GM19043 (cell line): ENCODE results near the gene POLR3B.
"Not testable (repeated sequence)": the region's sequence is repeated elsewhere in the genome, so short reads cannot be mapped to it uniquely, and the experiment has no call there.

Experiments
- ATAC-seq: cut with Tn5 transposase; IDR thresholded peaks from one replicate; pipeline ENCODE4 v1.9.1; 2021; ENCODE audit warnings: low read depth; ENCODE audit not compliant: unreplicated experiment

Gene POLR3B

DNA sequence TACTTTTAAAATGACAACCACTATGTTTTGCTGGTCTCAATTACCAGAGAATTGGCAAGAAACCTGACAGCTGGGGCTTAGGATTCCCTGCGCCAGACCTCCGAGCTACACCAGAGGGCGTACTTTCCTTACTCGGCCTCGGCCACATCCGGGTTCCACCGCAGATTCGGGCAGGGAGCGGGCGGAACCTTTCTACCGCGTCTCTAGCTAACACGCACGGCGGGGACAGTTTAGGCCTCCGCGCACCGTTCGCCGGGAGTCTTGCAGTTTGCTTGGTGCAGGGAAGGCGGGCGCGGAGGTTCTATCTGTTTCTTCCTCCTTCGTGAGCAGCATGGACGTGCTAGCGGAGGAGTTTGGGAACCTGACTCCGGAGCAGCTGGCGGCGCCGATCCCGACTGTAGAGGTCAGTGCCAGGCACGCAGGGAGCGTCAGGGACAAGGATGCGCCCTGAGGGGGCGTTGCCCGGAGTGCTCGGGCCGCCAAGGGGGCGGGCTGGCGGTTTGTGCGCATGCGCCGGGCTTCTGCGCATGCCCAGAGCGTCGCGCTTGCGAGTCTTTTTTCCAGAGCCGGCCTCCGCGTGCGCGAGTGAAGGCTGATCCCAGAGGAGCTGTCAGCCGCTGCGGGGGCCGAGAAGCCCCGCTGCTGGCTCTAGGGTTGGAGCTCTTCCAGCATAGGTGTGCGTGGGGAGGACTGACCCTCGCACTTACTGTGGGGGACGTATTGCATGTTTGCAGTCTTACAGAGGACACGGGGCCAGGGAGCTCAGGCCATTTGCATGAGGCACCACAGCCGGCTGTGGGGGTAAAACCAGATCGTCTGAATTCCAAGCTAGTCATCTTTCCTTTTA lies at the start of gene POLR3B:
TSS of gene POLR3B (plus strand) at position 200 of the 847 bp plus-strand sequence. CDS start at position 332, 132 bp downstream.
- peak; percentile 91 for ATAC-seq

GRCh38 chr12:106308121-106308520 lies 49.4 kb upstream of the POLR3B start:
- no peak for ATAC-seq

GRCh38 chr12:106308611-106309010 lies 48.9 kb upstream of the POLR3B start:
- no peak for ATAC-seq

- ATAC-seq: no peak
These were observed 47.7 kb upstream of the POLR3B start for GRCh38 chr12:106309671-106310505.

DNA sequence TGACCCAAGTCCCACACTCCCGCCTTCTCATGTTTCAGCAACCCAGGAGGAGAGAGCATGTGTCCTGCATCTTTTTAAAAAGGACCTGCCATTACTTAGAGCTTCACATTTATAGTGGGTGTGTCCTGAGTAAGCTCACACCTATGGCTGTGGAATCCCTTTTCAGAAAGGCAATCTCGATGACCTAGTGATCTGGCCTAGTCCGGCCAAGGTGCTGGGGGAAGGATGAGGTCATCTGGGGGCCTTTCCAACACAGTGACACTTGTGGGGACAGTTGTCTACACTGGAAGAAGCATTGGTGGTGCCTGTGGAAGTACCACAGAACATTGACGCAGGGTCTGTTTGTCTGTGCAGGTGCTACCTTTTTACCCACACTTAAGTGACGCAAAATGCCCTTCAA lies 46.9 kb upstream of the POLR3B start:
- no peak for ATAC-seq

GRCh38 chr12:106311139-106311538 lies 46.4 kb upstream of the POLR3B start:
- ATAC-seq: no peak

DNA sequence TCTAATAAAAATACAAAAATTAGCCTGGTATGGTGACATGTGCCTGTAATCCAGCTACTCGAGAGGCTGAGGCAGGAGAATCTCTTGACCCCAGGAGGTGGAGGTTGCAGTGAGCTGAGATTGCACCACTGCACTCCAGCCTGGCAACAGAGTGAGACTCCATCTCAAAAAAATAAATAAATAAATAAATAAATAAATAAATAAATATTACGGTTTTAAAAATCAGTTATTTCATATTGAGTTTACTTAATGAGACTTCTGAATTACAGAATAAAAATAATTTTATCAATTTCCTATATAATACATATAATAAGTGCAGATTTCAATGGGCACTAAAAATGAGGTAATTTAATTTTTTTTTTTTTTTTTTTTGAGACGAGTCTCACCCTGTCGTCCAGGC lies 44.1 kb upstream of the POLR3B start:
- ATAC-seq: not testable (repeated sequence)

- no peak for ATAC-seq
These were observed 42.0 kb upstream of the POLR3B start for GRCh38 chr12:106315523-106315922.

DNA sequence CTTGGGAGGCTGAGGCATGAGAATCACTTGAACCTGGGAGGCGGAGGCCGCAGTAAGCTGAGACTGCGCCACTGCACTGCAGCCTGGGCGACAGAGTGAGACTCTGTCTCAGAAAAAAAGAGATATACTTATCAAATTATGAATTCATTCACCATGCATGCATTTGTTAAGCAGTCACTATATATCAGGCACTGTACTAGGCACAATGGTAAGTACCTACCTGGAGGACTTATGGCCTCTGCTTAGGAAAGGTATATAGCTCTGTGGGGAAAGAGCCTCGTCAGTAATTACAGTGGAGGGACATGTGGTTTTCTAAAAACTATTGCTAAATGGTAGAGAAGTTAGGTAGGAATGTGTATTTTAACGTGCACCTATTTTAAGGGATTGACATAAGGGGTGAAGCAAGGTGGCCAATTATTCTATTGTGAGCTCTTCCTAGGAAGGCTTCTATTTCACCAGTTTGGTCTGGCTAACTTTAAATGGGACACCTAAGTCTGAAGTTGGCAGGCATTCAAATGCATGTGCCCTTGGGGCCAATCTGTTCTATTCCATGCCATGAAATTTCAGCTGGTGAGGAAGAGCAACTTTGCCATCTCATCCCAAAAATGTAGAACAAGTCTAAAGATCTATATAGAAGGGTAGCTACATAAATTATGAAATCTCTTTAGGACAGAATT lies 40.0 kb upstream of the POLR3B start:
- ATAC-seq: no peak

DNA sequence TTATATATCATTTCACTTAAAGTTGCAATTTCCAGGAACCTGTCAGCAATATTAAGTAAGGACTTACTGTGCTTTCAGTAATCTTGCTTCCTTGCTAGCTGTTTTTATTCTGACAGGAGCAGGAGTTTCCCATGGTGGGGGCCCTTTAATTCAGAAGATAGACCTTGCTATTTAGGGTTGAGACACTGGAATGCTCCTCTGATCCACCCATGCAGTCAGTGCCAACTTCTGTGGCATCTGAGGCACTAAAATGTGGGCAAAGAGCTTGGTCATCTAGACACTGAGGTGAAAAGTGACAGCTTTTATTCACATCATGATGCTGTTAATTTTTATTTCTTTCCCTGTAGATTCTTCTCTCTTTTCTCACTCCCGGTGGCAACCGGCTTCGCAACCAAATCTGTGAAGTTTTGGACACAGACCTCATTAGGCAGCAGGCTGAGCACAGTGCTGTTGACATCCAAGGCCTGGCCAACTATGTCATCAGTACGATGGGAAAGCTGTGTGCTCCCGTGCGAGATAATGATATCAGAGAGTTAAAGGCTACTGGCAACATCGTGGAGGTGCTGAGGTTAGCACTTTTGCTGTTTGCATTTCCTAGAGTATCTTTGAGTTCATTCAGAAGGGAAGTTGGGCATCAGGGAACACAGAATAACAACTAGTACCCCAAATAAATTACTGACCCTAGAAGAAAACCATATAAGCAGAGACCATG lies 36.3 kb upstream of the POLR3B start:
- ATAC-seq: no peak

- no peak for ATAC-seq
These were observed 34.0 kb upstream of the POLR3B start for GRCh38 chr12:106323537-106323936.

- ATAC-seq: no peak
These were observed 30.2 kb upstream of the POLR3B start for GRCh38 chr12:106327309-106327869.

GRCh38 chr12:106328735-106329134 lies 28.8 kb upstream of the POLR3B start:
- ATAC-seq: no peak

- no peak for ATAC-seq
These were observed 28.1 kb upstream of the POLR3B start for GRCh38 chr12:106329231-106329982.

- no peak for ATAC-seq
These were observed 25.9 kb upstream of the POLR3B start for GRCh38 chr12:106331599-106331998.

- no peak for ATAC-seq
These were observed 25.0 kb upstream of the POLR3B start for GRCh38 chr12:106332536-106332935.

DNA sequence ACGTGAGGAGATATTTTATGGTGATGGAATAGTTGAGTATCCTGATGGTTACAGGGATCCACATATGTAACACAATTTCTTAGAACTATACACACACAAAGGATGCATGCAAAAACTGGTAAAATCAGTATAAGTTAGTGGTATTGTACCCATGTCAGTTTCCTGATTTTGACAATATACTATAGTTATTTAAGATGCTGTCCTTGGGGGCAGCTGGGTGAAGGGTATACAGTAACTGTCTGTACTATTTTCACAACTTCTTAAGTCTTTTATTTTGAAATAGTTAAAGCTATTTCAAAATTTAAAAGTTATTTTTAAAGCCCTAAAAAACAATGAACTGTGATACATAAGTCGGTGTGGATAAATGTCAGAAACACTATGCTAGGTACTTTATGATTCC lies 24.5 kb upstream of the POLR3B start:
- no peak for ATAC-seq

DNA sequence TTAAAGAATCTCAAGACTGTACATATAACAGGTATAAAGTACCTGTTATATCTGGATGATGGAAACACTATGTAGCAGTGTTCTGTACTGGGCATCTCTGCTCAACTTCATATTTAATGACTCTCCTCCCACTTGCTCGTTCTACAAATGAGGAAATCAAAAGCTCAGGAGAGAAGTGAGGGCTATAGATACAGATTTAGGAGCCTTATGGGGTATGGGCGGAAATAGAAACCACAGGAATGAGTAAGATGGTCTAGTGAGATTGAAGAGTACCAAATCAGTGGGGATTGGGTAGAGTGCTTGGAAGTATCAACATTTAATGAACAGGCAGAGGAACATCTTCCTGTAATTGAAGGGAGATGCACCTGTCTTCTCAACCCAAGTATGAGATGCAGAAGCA lies 23.8 kb upstream of the POLR3B start:
- no peak for ATAC-seq

DNA sequence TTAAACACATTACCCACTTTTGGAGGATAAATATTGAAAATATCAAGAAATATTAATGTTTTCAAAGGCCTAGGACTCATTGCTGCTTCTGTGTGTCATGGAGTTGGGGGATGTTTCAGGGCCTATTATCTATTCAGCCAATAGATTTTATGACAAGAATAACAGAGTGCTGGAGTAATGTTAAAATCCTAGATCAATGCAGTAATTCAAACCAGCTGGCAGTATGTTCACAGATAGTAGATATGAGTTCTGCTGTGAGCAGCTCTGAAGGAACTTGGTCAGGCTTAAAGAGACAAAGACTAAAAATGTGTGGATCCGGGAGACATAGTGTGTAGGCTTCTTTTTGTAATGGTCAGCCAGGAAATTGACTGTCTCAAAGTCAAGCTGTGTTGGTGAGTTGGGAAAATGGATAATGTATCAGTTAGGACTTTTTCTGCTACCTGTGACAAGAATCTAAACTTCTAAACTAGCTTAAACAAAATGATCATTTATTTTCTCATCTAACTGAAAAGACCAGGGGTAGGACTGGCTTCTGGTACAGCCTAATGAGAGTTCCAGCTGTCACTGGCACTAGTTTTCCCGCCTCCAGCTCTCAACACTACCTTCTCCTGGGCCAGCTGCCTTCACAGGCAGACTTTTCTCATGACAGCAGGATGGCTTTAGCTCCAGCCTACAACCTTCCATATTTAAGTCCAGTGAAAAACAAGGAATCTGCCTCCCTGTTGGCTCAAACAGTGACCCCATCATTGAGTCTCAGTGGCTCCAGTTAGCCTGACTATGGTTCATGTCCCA lies 16.3 kb upstream of the POLR3B start:
- no peak for ATAC-seq
